HG02852 (cell line): ENCODE data around the gene COBL.

Experiments used
- ATAC-seq: cut with Tn5 transposase; IDR thresholded peaks from one replicate; pipeline ENCODE4 v1.9.1; 2021; ENCODE audit warnings: mild to moderate bottlenecking, moderate library complexity; ENCODE audit not compliant: unreplicated experiment

The COBL gene

GRCh38 chr7:51082096-51082840 lies 234.3 kb downstream of the COBL start:
- ATAC-seq, result no peak

GRCh38 chr7:51081270-51081890 lies 235.2 kb downstream of the COBL start:
- ATAC-seq, result no peak

- no peak for ATAC-seq
Measured at GRCh38 chr7:51080622-51081269, 235.9 kb downstream of the COBL start.

- no peak for ATAC-seq
Measured at GRCh38 chr7:51080216-51080615, 236.4 kb downstream of the COBL start.

GRCh38 chr7:51079494-51079893 lies 237.1 kb downstream of the COBL start:
- no peak for ATAC-seq

- ATAC-seq, result no peak
Measured at GRCh38 chr7:51078653-51079052, 238.0 kb downstream of the COBL start.

GRCh38 chr7:51077987-51078370 lies 238.6 kb downstream of the COBL start:
- ATAC-seq, result no peak

- no peak for ATAC-seq
Measured at GRCh38 chr7:51077316-51077986, 239.2 kb downstream of the COBL start.

GRCh38 chr7:51075681-51076580 lies 240.7 kb downstream of the COBL start:
- ATAC-seq, result no peak

GRCh38 chr7:51073171-51073570 lies 243.4 kb downstream of the COBL start:
- ATAC-seq, result no peak

- ATAC-seq, result no peak
Measured at GRCh38 chr7:51072281-51072680, 244.3 kb downstream of the COBL start.

GRCh38 chr7:51071427-51071826 lies 245.2 kb downstream of the COBL start:
- no peak for ATAC-seq

GRCh38 chr7:51070151-51070550 lies 246.5 kb downstream of the COBL start:
- ATAC-seq, result no peak

- no peak for ATAC-seq
Measured at GRCh38 chr7:51069411-51070083, 247.1 kb downstream of the COBL start.

GRCh38 chr7:51068401-51068800 lies 248.2 kb downstream of the COBL start:
- ATAC-seq, result no peak

GRCh38 chr7:51067757-51068156 lies 248.9 kb downstream of the COBL start:
- ATAC-seq, result no peak

GRCh38 chr7:51067258-51067657 lies 249.4 kb downstream of the COBL start:
- ATAC-seq, result no peak

GRCh38 chr7:51066405-51066882 lies 250.2 kb downstream of the COBL start:
- ATAC-seq, result no peak

GRCh38 chr7:51065766-51066165 lies 250.8 kb downstream of the COBL start:
- no peak for ATAC-seq

GRCh38 chr7:51064688-51065087 lies 251.9 kb downstream of the COBL start:
- no peak for ATAC-seq
